OCI-LY1 (cell line): ENCODE measurements around the gene PRKCE.

ENCODE experiments used
- EZH2 ChIP-seq: fragments of 200-600 bp; sonication (generic), shearing (Covaris generic); IDR thresholded peaks from 2 replicates; pipeline ENCODE4 v1.8.0; 2017; ENCODE audit warnings: borderline replicate concordance, mixed run types, mild to moderate bottlenecking, antibody characterized with exemption, low read length, moderate library complexity, mixed read lengths
- TF ChIP-seq, protein P1 (sequence below): fragments of 200-600 bp; sonication (generic), shearing (Covaris generic); IDR thresholded peaks from 2 replicates; pipeline ENCODE4 v1.5.1; 2017; ENCODE audit warnings: mild to moderate bottlenecking, antibody characterized with exemption, low read length, moderate library complexity, mixed read lengths

DNA sequence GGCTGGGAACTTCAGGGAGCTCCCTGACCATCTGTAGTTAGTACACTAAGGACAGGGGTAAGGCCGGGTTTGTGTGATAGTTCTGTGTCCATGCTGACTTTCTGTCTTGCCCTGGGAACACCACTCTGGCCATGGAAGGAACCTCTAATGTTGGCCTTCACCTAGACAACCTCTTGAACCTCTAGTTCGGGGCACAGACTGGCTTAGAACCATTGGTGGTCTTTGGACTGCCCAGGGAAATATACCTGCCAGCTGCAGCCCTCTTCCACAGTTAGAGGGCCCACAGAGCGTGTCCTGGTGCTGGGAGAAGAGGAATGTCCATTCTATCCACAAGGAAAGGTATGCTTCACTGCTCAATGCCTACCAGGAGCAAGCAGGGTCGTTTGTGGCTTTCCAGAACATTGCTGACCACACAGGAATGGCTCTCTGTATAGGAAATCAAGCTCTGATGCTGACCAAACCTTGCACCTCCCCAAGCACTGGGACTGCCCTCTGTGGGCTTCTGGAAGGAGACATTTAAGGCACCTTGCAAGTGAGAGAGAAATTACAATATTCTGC, 326.9 kb downstream of the PRKCE start:
- TF ChIP-seq, protein P1, sequence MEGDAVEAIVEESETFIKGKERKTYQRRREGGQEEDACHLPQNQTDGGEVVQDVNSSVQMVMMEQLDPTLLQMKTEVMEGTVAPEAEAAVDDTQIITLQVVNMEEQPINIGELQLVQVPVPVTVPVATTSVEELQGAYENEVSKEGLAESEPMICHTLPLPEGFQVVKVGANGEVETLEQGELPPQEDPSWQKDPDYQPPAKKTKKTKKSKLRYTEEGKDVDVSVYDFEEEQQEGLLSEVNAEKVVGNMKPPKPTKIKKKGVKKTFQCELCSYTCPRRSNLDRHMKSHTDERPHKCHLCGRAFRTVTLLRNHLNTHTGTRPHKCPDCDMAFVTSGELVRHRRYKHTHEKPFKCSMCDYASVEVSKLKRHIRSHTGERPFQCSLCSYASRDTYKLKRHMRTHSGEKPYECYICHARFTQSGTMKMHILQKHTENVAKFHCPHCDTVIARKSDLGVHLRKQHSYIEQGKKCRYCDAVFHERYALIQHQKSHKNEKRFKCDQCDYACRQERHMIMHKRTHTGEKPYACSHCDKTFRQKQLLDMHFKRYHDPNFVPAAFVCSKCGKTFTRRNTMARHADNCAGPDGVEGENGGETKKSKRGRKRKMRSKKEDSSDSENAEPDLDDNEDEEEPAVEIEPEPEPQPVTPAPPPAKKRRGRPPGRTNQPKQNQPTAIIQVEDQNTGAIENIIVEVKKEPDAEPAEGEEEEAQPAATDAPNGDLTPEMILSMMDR: no peak
- no peak for TF ChIP-seq EZH2
